PC-3 (cell line): ENCODE measurements around the gene GDF11.

Source experiments
- EZH2 ChIP-seq: fragments of 300-600 bp; sonication (generic); IDR thresholded peaks from one replicate; pipeline ENCODE4 v1.6.1; 2017; ENCODE audit warnings: antibody characterized with exemption, mild to moderate bottlenecking, low read length; ENCODE audit not compliant: unreplicated experiment
- TF ChIP-seq, protein P1 (sequence below): fragments of 300-600 bp; sonication (generic); conservative IDR thresholded peaks from 2 replicates; pipeline ENCODE4 v1.5.1; 2017; ENCODE audit warnings: antibody characterized with exemption, low read depth, mild to moderate bottlenecking, low read length

DNA sequence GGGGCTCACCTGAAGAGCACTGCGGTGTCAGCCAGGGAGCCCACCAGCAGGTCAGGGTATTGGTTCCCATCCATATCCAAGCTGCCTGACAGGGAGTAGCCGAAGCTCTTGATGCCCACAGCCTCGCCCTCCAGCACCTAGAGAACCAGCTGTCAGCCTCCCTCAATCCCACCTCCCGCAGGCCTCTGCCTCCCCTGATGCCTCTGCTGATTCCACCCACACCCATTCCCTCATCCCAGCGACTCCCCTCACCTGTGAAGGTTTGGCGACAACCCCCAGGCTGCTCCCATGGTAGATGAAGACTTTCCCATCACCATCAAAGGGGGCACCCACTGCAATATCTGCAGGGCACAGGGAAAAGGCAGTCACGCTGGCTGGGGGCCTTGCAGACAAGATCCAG lies 45.2 kb upstream of the GDF11 start:
- TF ChIP-seq, protein P1, sequence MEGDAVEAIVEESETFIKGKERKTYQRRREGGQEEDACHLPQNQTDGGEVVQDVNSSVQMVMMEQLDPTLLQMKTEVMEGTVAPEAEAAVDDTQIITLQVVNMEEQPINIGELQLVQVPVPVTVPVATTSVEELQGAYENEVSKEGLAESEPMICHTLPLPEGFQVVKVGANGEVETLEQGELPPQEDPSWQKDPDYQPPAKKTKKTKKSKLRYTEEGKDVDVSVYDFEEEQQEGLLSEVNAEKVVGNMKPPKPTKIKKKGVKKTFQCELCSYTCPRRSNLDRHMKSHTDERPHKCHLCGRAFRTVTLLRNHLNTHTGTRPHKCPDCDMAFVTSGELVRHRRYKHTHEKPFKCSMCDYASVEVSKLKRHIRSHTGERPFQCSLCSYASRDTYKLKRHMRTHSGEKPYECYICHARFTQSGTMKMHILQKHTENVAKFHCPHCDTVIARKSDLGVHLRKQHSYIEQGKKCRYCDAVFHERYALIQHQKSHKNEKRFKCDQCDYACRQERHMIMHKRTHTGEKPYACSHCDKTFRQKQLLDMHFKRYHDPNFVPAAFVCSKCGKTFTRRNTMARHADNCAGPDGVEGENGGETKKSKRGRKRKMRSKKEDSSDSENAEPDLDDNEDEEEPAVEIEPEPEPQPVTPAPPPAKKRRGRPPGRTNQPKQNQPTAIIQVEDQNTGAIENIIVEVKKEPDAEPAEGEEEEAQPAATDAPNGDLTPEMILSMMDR: no peak
- TF ChIP-seq EZH2: no peak
